NT2/D1 (cell line): Measurements from ENCODE around the gene ASPG.

Source experiments
- SUZ12 ChIP-seq: IDR thresholded peaks from 2 replicates; pipeline ENCODE4 v1.6.1; 2011; ENCODE audit not compliant: insufficient read length, insufficient read depth; ENCODE audit errors: extremely low read depth
- YY1 ChIP-seq: IDR thresholded peaks from 2 replicates; pipeline ENCODE4 v1.6.1; 2011; ENCODE audit not compliant: insufficient read length, insufficient read depth
- ZNF274 ChIP-seq: IDR thresholded peaks from 2 replicates; pipeline ENCODE4 v1.6.1; 2011; ENCODE audit warnings: mild to moderate bottlenecking, low read depth, low read length

DNA sequence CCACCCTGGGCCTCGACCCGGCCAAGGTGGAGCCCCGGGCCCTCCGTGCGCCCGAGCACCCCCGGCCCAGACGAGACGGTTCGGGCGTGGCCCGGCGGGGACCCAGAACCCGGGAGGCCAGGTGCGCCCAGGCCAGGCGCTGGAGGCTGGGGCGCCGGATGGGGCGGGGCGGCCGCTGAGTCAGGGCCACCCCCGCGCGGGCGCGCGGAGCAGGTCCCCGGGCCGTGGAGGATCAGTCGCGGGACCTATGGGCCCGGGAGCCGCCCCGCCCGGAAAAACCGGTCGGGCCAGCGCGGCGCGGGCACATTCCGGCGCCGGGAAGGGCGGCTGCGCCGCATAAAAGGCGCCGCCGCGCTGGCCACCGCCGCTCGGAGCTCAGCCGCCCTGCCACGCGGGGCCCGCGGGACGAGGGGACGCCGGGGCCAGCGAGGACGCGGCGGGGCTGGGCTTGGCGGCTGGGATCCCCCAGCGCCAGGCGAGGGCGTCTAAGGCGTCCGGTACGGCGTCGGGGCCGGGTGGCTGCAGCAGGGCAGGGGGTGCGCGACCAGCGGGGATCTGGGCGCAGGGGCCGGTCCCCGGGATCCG lies 31.3 kb downstream of the ASPG start:
- TF ChIP-seq ZNF274: no peak
- no peak for TF ChIP-seq YY1
- peak; percentile 84 for TF ChIP-seq SUZ12
